ENCODE measurements around the gene MLPH.

The MLPH gene

GRCh38 chr2:237574467-237574866 lies 87.4 kb downstream of the MLPH start:
- Mint-ChIP-seq H3K4me1 (ENCODE audit: low read depth) (peaks cover 6% of the 10 kb centered on the region), H3K36me3 (no peaks in the 10 kb centered on the region)

GRCh38 chr2:237574894-237575868 lies 88.1 kb downstream of the MLPH start:
- H3K9me3 Mint-ChIP-seq (ENCODE audit: low read depth), result no peaks in the 10 kb centered on the region
- H3K27ac Mint-ChIP-seq, result no peak overlapping the region
- peaks cover 6% of the 10 kb centered on the region for H3K4me1 Mint-ChIP-seq (ENCODE audit: low read depth)
- H3K4me3 Mint-ChIP-seq, result no peak overlapping the region
- no peaks in the 10 kb centered on the region for H3K36me3 Mint-ChIP-seq
- H3K27me3 Mint-ChIP-seq, result no peaks in the 10 kb centered on the region

More at GRCh38 chr2:237574467-237574866, 87.4 kb downstream of the MLPH start:
- Mint-ChIP-seq H3K27ac (no peak overlapping the region), H3K27me3 (no peaks in the 10 kb centered on the region), H3K9me3 (ENCODE audit: low read depth) (no peaks in the 10 kb centered on the region), H3K4me3 (no peak overlapping the region)

GRCh38 chr2:237575869-237576862 lies 89.1 kb downstream of the MLPH start:
- peaks cover 6% of the 10 kb centered on the region for H3K4me1 Mint-ChIP-seq (ENCODE audit: low read depth)
- no peak overlapping the region for H3K4me3 Mint-ChIP-seq
- no peaks in the 10 kb centered on the region for H3K27me3 Mint-ChIP-seq
- H3K36me3 Mint-ChIP-seq, result no peaks in the 10 kb centered on the region
- no peaks in the 10 kb centered on the region for H3K9me3 Mint-ChIP-seq (ENCODE audit: low read depth)
- no peak overlapping the region for H3K27ac Mint-ChIP-seq

GRCh38 chr2:237576974-237577373 lies 89.9 kb downstream of the MLPH start:
- H3K4me3 Mint-ChIP-seq, result no peak overlapping the region
- peaks cover 6% of the 10 kb centered on the region for H3K4me1 Mint-ChIP-seq (ENCODE audit: low read depth)
- no peaks in the 10 kb centered on the region for H3K27me3 Mint-ChIP-seq
- H3K9me3 Mint-ChIP-seq (ENCODE audit: low read depth), result no peaks in the 10 kb centered on the region
- no peak overlapping the region for H3K27ac Mint-ChIP-seq
- H3K36me3 Mint-ChIP-seq, result no peaks in the 10 kb centered on the region

GRCh38 chr2:237577458-237577857 lies 90.4 kb downstream of the MLPH start:
- Mint-ChIP-seq H3K4me1 (ENCODE audit: low read depth) (peaks cover 4% of the 10 kb centered on the region), H3K27ac (peak overlapping the region; percentile 34), H3K36me3 (no peaks in the 10 kb centered on the region), H3K9me3 (ENCODE audit: low read depth) (no peaks in the 10 kb centered on the region), H3K27me3 (no peaks in the 10 kb centered on the region), H3K4me3 (no peak overlapping the region)

- no peaks in the 10 kb centered on the region for H3K9me3 Mint-ChIP-seq (ENCODE audit: low read depth)
- H3K27ac Mint-ChIP-seq, result no peak overlapping the region
- peaks cover 6% of the 10 kb centered on the region for H3K4me1 Mint-ChIP-seq (ENCODE audit: low read depth)
- no peaks in the 10 kb centered on the region for H3K27me3 Mint-ChIP-seq
- H3K4me3 Mint-ChIP-seq, result no peak overlapping the region
- no peaks in the 10 kb centered on the region for H3K36me3 Mint-ChIP-seq
Measured at GRCh38 chr2:237577956-237578870, 91.2 kb downstream of the MLPH start.

GRCh38 chr2:237581326-237581725 lies 94.3 kb downstream of the MLPH start:
- no peaks in the 10 kb centered on the region for H3K27me3 Mint-ChIP-seq
- H3K4me1 Mint-ChIP-seq (ENCODE audit: low read depth), result peaks cover 6% of the 10 kb centered on the region
- peak overlapping the region; percentile 46 for H3K27ac Mint-ChIP-seq
- H3K36me3 Mint-ChIP-seq, result no peaks in the 10 kb centered on the region
- H3K4me3 Mint-ChIP-seq, result no peak overlapping the region
- no peaks in the 10 kb centered on the region for H3K9me3 Mint-ChIP-seq (ENCODE audit: low read depth)

GRCh38 chr2:237581751-237582746 lies 95.0 kb downstream of the MLPH start:
- Mint-ChIP-seq H3K27ac (peak overlapping the region; percentile 46), H3K9me3 (ENCODE audit: low read depth) (no peaks in the 10 kb centered on the region), H3K4me3 (no peak overlapping the region), H3K27me3 (no peaks in the 10 kb centered on the region), H3K4me1 (ENCODE audit: low read depth) (peaks cover 6% of the 10 kb centered on the region), H3K36me3 (no peaks in the 10 kb centered on the region)

GRCh38 chr2:237583385-237584295 lies 96.6 kb downstream of the MLPH start:
- Mint-ChIP-seq H3K9me3 (ENCODE audit: low read depth) (no peaks in the 10 kb centered on the region), H3K4me1 (ENCODE audit: low read depth) (peaks cover 6% of the 10 kb centered on the region), H3K4me3 (no peak overlapping the region), H3K36me3 (no peaks in the 10 kb centered on the region), H3K27ac (no peak overlapping the region), H3K27me3 (no peaks in the 10 kb centered on the region)

GRCh38 chr2:237585590-237586221 lies 98.7 kb downstream of the MLPH start:
- Mint-ChIP-seq H3K4me1 (ENCODE audit: low read depth) (peaks cover 9% of the 10 kb centered on the region), H3K9me3 (ENCODE audit: low read depth) (no peaks in the 10 kb centered on the region), H3K36me3 (no peaks in the 10 kb centered on the region), H3K27ac (no peak overlapping the region), H3K4me3 (no peak overlapping the region), H3K27me3 (no peaks in the 10 kb centered on the region)

GRCh38 chr2:237588044-237588696 lies 101.1 kb downstream of the MLPH start:
- no peak overlapping the region for H3K27ac Mint-ChIP-seq
- H3K36me3 Mint-ChIP-seq, result no peaks in the 10 kb centered on the region
- H3K4me1 Mint-ChIP-seq (ENCODE audit: low read depth), result peaks cover 14% of the 10 kb centered on the region
- no peaks in the 10 kb centered on the region for H3K27me3 Mint-ChIP-seq
- H3K4me3 Mint-ChIP-seq, result no peak overlapping the region
- no peaks in the 10 kb centered on the region for H3K9me3 Mint-ChIP-seq (ENCODE audit: low read depth)
